Adipocyte (in vitro differentiated cells): ENCODE measurements around the gene STRIP2.
A peak's percentile ranks its signal among the peaks of the same experiment; 100 is the strongest.

Source experiments
- DNase-seq: peaks from one replicate; pipeline ENCODE4 v3.0.0-alpha.2; 2015; ENCODE audit warnings: low read depth
- H3K27me3 ChIP-seq: replicated peaks from 2 replicates; pipeline ENCODE4 v1.7.0; 2013; ENCODE audit warnings: mild to moderate bottlenecking, low read length, moderate library complexity; ENCODE audit not compliant: control insufficient read depth, insufficient read depth
- H3K36me3 ChIP-seq: 2 replicates; pipeline ENCODE4 v1.7.0; 2013; ENCODE audit warnings: low read length, mild to moderate bottlenecking, moderate library complexity; ENCODE audit not compliant: control insufficient read depth, insufficient read depth, severe bottlenecking
- H3K4me1 ChIP-seq: 2 replicates; pipeline ENCODE4 v1.7.0; 2013; ENCODE audit warnings: mild to moderate bottlenecking, low read length, moderate library complexity; ENCODE audit not compliant: control insufficient read depth, insufficient read depth
- H3K4me3 ChIP-seq: 2 replicates; pipeline ENCODE4 v1.7.0; 2013; ENCODE audit warnings: mild to moderate bottlenecking, low read length, moderate library complexity
- H3K9ac ChIP-seq: 2 replicates; pipeline ENCODE4 v1.7.0; 2013; ENCODE audit warnings: mild to moderate bottlenecking, low read length, moderate library complexity
- H3K9me3 ChIP-seq: 2 replicates; pipeline ENCODE4 v1.7.0; 2013; ENCODE audit warnings: mild to moderate bottlenecking, low read length, moderate library complexity; ENCODE audit not compliant: control insufficient read depth

Gene STRIP2

DNA sequence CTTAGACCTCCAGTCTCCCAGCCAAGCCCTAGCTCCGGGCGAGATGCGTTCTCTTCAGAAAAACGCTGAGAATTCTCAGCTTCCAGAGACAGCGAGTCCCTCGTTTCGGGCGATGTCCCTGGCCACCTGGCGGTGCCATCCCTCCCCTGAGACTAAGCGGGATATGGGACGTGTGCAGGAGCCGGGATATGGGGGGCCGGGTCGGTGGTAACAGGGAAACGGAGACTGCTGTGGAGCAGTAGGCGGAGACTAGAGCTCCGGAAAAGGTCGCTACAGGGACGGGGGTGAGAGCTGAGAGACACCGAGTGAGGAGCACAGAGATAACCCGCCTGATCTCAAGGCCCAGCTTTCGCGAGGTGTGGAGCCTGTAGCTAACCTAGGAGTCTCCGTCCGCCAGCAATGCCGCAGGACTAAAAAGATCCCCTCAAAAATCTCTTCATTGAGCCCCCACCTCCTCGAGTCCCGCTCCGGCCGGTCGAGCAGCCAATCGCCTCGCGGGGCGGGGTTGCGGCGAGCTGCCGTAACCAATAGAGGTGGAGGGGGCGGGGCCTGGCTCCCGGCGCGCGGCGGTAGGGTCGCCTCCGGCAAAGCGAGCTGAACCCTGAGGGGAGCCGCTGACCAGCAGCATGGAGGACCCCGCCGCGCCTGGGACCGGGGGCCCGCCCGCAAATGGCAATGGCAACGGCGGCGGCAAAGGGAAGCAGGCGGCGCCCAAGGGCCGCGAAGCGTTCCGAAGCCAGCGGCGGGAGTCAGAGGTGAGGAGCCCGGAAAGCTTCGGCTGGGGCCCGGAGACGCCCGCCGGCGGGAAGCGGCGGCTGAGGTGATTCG lies at the start of gene STRIP2:
TSS of gene STRIP2 (plus strand) at position 586 of the 828 bp plus-strand sequence. CDS start at position 627, 41 bp downstream.
- no peaks in the 10 kb centered on the region for H3K9me3 ChIP-seq
- peak within 1 kb of the TSS; percentile 92 for H3K4me3 ChIP-seq
- H3K27me3 ChIP-seq = peaks cover 20% of the 10 kb centered on the region
- peaks cover 12% of the 10 kb centered on the region for H3K4me1 ChIP-seq
- peak within 1 kb of the TSS; percentile 83 for H3K9ac ChIP-seq
- peak; percentile 94 for DNase-seq
- no peaks in the 10 kb centered on the region for H3K36me3 ChIP-seq

- no peaks in the 10 kb centered on the region for H3K9me3 ChIP-seq
- peaks cover 7% of the 10 kb centered on the region for H3K36me3 ChIP-seq
- peak; percentile 24 for DNase-seq
- H3K27me3 ChIP-seq = no peaks in the 10 kb centered on the region
- no peak overlapping the region for H3K9ac ChIP-seq
- H3K4me1 ChIP-seq = no peaks in the 10 kb centered on the region
- no peak overlapping the region for H3K4me3 ChIP-seq
These were observed 49.1 kb upstream of the STRIP2 start for GRCh38 chr7:129385116-129385515.

- no peak overlapping the region for H3K4me3 ChIP-seq
- no peaks in the 10 kb centered on the region for H3K27me3 ChIP-seq
- peaks cover 6% of the 10 kb centered on the region for H3K36me3 ChIP-seq
These were observed 48.6 kb upstream of the STRIP2 start for GRCh38 chr7:129385598-129385997.

GRCh38 chr7:129386506-129386905 lies 47.7 kb upstream of the STRIP2 start:
- Histone ChIP-seq H3K27me3 (no peaks in the 10 kb centered on the region), H3K9ac (no peak overlapping the region), H3K36me3 (peaks cover 6% of the 10 kb centered on the region), H3K4me3 (no peak overlapping the region), H3K4me1 (no peaks in the 10 kb centered on the region), H3K9me3 (no peaks in the 10 kb centered on the region)
- no peak for DNase-seq

More at GRCh38 chr7:129385598-129385997, 48.6 kb upstream of the STRIP2 start:
- no peak for DNase-seq
- H3K9ac ChIP-seq = no peak overlapping the region
- no peaks in the 10 kb centered on the region for H3K9me3 ChIP-seq
- H3K4me1 ChIP-seq = no peaks in the 10 kb centered on the region

DNA sequence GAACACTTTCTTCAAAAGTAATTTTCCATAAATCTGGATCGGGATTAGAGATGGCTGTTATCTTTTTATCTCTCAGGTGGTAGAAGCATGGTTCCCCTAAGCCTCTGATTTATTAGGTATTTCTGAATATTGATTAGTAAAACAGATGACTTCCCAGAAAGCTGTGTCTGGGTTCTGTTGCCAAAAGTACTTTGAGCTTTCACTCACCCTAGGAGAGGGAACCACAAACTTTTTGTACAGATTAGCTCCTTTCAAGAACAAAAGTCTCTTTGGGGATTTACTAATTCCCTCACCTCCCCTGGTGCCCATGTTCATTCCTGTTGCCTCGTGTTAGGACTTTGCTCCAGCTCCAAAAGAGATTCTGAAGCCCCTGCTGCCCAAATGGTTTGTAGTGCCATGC lies 46.7 kb upstream of the STRIP2 start:
- no peaks in the 10 kb centered on the region for H3K4me1 ChIP-seq
- H3K36me3 ChIP-seq = peaks cover 6% of the 10 kb centered on the region
- no peaks in the 10 kb centered on the region for H3K9me3 ChIP-seq
- no peaks in the 10 kb centered on the region for H3K27me3 ChIP-seq
- DNase-seq = no peak
- no peak overlapping the region for H3K9ac ChIP-seq
- H3K4me3 ChIP-seq = no peak overlapping the region

DNA sequence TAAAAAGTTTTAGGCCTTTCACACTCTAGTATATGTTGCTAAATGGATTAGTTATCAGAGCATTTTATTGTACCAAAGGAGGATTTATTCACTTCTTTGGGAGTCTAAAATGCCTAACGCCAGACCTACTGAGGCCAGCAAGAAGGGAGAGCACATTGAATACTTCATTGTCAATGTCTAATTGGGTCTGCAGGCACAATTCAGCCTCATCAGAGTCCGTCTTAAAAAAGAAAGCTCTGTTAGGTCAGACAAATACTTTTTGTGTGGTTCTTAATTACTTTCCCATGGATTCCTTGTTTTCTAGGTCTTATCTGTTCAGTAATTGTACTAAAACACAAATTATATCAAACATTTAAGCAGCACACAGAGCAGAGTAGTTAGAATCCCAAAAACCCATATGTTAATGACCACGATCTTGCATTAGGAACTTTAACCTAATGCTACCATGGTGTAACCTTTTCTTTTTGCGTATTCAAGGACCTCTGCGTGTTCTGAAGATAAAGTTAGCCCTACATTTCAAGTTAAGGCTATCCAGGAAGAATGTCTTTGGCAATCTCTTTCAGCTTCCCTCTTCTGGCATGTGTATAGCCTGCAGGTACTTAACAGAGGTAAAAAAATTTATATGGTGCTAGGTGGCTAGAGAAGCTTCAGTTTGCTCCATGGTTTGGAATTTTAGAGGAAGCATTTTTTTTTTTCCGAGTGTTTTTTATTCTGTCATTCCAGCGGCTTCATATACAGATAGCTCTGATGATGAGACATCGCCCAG lies 45.7 kb upstream of the STRIP2 start:
- H3K27me3 ChIP-seq = no peaks in the 10 kb centered on the region
- H3K9ac ChIP-seq = no peak overlapping the region
- DNase-seq = no peak
- H3K4me3 ChIP-seq = no peak overlapping the region
- H3K4me1 ChIP-seq = no peaks in the 10 kb centered on the region
- peaks cover 6% of the 10 kb centered on the region for H3K36me3 ChIP-seq
- no peaks in the 10 kb centered on the region for H3K9me3 ChIP-seq

DNA sequence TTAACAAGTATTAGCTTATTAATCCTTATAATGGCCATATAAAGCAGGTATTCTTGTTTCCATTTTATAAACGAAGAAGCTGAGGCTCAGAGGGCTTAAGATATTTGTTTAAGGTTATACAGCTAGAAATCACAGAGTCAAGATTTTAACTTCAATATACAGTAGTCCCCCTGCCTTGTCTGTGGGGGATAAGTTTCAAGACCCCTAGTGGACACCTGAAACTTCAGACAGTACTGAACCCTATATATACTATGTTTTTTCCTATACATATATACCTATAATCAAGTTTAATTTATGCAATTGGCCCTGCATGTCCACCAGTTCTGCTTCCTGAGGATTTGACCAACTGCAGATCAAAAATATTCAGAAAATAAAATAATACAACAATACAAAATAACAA lies 44.4 kb upstream of the STRIP2 start:
- Histone ChIP-seq H3K36me3 (peaks cover 6% of the 10 kb centered on the region), H3K4me1 (no peaks in the 10 kb centered on the region), H3K4me3 (no peak overlapping the region), H3K27me3 (no peaks in the 10 kb centered on the region), H3K9ac (no peak overlapping the region), H3K9me3 (no peaks in the 10 kb centered on the region)
- no peak for DNase-seq

DNA sequence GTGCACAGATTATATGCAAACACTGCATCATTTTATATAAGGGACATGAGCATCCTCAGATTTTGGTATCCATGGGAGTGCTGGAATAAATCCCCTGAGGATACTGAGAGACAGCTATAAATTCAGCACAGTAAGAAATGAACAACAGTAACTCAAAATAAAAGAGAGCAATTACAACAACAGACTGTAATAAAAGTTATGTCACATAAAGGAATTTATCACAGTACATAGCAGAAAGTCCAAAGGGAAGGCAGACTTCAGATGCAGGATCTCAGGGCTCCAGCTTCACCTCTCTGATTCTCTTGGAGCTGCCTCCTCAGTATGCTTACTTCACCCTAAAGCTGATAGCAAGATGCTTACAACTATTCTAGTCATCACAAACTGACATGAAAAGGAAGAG lies 43.9 kb upstream of the STRIP2 start:
- Histone ChIP-seq H3K4me3 (no peak overlapping the region), H3K9ac (no peak overlapping the region), H3K36me3 (peaks cover 6% of the 10 kb centered on the region), H3K27me3 (no peaks in the 10 kb centered on the region), H3K4me1 (peaks cover 5% of the 10 kb centered on the region), H3K9me3 (no peaks in the 10 kb centered on the region)
- no peak for DNase-seq

GRCh38 chr7:129391546-129392171 lies 42.6 kb upstream of the STRIP2 start:
- Histone ChIP-seq H3K4me1 (peaks cover 9% of the 10 kb centered on the region), H3K9ac (no peak overlapping the region), H3K27me3 (no peaks in the 10 kb centered on the region), H3K4me3 (no peak overlapping the region), H3K36me3 (peaks cover 6% of the 10 kb centered on the region), H3K9me3 (no peaks in the 10 kb centered on the region)
- no peak for DNase-seq

DNA sequence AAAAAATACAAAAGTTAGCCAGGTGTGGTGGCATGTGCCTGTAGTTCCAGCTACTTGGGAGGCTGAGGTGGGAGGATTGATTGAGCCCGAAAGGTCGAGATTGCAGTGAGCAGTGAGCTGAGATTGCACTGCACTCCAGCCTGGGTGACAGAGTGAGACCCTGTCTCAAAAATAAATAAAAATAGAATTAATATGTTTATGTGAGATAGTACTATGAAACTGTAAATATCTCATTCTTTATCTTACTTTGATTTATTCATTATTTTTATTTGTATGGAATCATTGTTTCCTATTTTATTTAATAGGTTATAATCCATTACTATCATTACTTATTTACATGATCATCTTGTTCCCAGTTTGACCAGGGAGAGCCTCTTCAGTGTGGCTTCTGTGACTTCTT lies 41.0 kb upstream of the STRIP2 start:
- Histone ChIP-seq H3K27me3 (no peaks in the 10 kb centered on the region), H3K9ac (no peak overlapping the region), H3K9me3 (no peaks in the 10 kb centered on the region), H3K4me1 (peaks cover 9% of the 10 kb centered on the region), H3K36me3 (peaks cover 6% of the 10 kb centered on the region), H3K4me3 (no peak overlapping the region)
- DNase-seq = no peak

GRCh38 chr7:129394101-129394500 lies 40.1 kb upstream of the STRIP2 start:
- no peaks in the 10 kb centered on the region for H3K27me3 ChIP-seq
- no peak overlapping the region for H3K9ac ChIP-seq
- peaks cover 9% of the 10 kb centered on the region for H3K4me1 ChIP-seq
- peaks cover 6% of the 10 kb centered on the region for H3K36me3 ChIP-seq
- no peak overlapping the region for H3K4me3 ChIP-seq
- no peaks in the 10 kb centered on the region for H3K9me3 ChIP-seq
- DNase-seq = no peak
